GM12874 (cell line): ENCODE data around the gene ANGPTL4.

Experiments used
- TF ChIP-seq, protein P1 (sequence below): IDR thresholded peaks from 2 replicates; pipeline ENCODE4 v1.5.1; 2011; ENCODE audit warnings: low read depth, mild to moderate bottlenecking, control low read depth, low read length, moderate library complexity; ENCODE audit not compliant: insufficient read depth

Gene ANGPTL4

DNA sequence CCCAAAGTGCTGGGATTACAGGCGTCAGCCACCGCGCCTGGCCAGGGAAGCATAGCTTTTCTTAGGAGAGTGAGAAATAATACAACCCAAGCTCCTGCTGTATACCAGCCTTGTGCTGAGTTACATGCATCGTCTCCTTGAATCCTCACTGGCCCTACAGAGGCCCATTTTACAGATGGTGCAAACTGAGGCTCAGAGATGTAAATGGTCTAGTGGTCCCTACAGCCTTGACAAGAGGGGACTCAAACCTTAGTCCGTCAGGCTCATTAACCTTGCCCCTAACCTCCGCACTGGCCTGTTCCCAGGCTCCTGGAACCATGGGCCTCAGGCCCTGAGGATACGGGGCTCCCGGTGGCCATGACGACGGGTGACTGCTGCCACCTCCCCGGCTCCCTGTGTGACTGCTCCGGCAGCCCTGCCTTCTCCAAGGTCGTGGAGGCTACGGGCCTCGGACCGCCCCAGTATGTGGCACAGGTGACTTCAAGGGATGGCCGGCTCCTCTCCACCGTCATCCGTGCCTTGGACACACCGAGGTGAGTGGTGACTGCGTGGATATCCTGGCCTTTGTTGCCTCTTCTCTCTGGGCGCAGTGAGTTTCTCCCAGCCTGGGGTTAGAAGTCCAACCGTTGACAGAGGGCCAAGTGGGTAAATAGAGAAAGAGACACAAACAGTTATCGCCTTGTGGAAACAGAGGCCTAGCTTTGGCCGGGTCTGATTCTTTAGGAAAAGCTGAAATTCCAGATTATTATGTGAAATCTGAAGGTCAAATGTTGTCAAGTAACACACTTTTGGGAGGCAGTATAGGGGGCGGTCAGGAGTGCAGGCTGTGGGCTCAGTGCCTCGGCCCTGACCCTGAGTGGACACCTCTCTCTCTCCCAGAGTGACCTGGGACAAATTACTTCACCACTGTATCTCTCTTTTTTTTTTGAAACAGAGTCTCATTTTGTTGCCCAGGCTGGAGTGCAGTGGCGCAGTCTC, 57.8 kb downstream of the ANGPTL4 start:
- TF ChIP-seq, protein P1, sequence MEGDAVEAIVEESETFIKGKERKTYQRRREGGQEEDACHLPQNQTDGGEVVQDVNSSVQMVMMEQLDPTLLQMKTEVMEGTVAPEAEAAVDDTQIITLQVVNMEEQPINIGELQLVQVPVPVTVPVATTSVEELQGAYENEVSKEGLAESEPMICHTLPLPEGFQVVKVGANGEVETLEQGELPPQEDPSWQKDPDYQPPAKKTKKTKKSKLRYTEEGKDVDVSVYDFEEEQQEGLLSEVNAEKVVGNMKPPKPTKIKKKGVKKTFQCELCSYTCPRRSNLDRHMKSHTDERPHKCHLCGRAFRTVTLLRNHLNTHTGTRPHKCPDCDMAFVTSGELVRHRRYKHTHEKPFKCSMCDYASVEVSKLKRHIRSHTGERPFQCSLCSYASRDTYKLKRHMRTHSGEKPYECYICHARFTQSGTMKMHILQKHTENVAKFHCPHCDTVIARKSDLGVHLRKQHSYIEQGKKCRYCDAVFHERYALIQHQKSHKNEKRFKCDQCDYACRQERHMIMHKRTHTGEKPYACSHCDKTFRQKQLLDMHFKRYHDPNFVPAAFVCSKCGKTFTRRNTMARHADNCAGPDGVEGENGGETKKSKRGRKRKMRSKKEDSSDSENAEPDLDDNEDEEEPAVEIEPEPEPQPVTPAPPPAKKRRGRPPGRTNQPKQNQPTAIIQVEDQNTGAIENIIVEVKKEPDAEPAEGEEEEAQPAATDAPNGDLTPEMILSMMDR: no peak

DNA sequence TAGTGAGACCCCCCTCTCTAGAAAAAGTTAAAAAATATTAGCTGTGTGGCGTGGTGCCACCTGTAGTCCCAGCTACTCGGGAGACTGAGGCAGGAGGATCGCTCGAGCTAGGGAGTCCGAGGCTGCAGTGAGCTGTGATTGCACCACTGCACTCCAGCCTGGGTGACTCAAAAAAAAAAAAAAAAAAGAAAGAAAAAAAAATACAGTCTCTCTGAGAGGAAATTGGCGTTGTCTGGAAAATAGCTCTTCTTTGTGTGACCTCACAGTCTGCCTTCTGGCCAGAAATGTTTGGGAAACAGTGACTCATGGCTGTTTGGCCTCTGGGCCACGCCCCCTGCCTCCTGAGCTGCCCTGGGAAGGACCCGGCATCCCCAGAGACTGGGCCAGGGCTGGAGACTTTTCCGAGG, 59.9 kb downstream of the ANGPTL4 start:
- TF ChIP-seq, protein P1: no peak
